Measurements from ENCODE around the gene NAB2.

Gene NAB2, protein sequence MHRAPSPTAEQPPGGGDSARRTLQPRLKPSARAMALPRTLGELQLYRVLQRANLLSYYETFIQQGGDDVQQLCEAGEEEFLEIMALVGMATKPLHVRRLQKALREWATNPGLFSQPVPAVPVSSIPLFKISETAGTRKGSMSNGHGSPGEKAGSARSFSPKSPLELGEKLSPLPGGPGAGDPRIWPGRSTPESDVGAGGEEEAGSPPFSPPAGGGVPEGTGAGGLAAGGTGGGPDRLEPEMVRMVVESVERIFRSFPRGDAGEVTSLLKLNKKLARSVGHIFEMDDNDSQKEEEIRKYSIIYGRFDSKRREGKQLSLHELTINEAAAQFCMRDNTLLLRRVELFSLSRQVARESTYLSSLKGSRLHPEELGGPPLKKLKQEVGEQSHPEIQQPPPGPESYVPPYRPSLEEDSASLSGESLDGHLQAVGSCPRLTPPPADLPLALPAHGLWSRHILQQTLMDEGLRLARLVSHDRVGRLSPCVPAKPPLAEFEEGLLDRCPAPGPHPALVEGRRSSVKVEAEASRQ

DNA sequence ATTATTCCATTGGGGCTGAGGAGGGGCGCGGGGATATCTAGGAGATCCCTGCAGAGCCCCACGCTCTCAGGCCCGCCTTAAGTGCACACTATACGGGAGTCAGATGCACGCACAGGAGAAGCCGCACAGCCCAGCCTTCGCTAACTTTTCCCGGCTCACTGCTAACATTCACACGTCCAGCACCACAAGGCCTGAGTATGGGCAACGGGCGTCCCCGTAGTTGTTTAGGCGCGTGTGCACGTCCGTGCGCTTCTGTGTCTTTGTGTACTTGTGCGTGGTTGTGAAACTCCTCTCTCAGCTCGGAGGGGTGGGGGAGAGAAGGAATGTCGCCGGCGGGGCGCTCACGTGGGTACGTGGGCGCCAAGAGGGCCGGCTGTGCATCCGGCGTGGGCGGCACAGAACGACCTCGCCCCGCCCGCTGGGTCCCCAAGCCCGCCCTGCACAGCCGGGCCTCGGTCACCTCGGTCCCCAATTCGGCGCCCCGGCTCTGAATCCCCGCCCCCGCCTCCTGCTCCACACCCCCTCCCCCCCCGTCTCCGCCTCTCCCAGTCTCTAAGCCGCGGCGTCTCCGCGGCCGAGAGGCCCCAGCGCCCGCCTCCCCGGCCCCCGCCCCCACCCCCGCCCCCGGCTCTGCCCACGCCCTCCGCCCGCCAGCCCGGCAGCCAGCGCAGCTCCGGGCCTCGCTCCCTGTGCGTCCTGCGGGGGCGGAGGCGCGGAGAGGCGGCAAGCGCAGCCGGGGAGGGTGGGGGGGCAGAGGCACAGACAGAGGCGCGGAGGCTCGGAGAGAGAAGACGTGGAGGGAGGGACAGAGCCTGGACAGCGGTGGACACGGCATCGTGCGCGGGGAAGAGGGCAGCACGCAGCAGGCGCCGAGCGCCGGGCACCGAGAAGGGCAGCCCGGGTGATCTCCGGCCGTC lies at the start of gene NAB2:
Gene NAB2 (plus strand): TSS at position 761 of the 917 bp plus-strand sequence. CDS start 158 bp downstream, outside the sequence.
- H3K9me3 ChIP-seq (ENCODE audit: insufficient read depth, low read depth, low read length) = no peaks in the 10 kb centered on the region
- peaks cover 10% of the 10 kb centered on the region; the same call in 1 of the 2 replicates for H3K4me1 ChIP-seq (ENCODE audit: insufficient read depth, low read length)
- peak within 1 kb of the TSS; percentile 91 for H3K9ac ChIP-seq (ENCODE audit: low read depth, low read length)
- H3K36me3 ChIP-seq (ENCODE audit: insufficient read depth, low read depth, low read length) = peaks cover 27% of the 10 kb centered on the region
- peak within 1 kb of the TSS; percentile 90 for H3K4me3 ChIP-seq (ENCODE audit: low read length)
- H3K27ac ChIP-seq (ENCODE audit: low read length) = peak within 1 kb of the TSS; percentile 63
- H3K27me3 ChIP-seq (ENCODE audit: insufficient read depth, low read length) = no peaks in the 10 kb centered on the region

DNA sequence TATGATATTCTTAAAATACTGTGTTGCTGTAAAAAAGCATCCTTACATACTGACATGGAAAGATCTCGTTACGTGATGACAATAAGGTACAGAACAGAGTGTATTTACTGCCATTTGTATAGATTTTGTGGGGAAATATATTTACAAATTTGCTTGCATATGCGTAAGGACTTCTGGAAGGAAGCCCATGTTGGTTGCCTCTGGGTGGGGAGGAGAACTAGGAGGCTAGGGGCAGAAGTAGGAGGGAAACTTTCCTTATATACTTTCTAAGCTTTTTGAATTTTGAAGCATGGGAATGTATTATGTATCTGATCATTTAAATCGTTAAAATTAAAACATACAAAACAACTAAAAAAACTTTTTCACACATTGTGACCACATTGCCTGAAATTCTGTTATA lies 48.7 kb upstream of the NAB2 start:
- Histone ChIP-seq H3K4me1 (ENCODE audit: insufficient read depth, low read length) (no peaks in the 10 kb centered on the region), H3K9me3 (ENCODE audit: insufficient read depth, low read depth, low read length) (no peaks in the 10 kb centered on the region), H3K27ac (ENCODE audit: low read length) (no peak overlapping the region), H3K9ac (ENCODE audit: low read depth, low read length) (no peak overlapping the region), H3K36me3 (ENCODE audit: insufficient read depth, low read depth, low read length) (no peaks in the 10 kb centered on the region), H3K4me3 (ENCODE audit: low read length) (no peak overlapping the region), H3K27me3 (ENCODE audit: insufficient read depth, low read length) (no peaks in the 10 kb centered on the region; the same call in 1 of the 2 replicates)

DNA sequence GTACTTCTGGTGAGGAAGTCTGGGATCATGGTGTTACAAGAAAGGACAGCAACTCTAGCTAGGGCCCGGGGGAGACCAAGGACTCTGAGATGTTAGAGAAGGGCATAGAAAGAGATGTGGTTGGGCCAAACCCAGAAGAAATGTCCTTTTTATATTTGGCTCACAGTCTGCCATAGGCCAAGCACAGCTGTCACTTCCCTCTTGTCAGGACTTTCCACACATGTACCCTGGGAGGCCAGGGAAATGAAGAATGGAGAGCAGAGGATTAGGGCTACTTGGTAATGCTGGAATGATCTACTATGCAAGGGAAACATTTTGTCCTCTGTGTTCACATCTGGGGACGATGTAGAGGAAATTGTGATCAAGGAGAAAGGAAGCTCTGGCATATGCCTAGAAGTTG lies 48.2 kb upstream of the NAB2 start:
- Histone ChIP-seq H3K9me3 (ENCODE audit: insufficient read depth, low read depth, low read length) (no peaks in the 10 kb centered on the region), H3K9ac (ENCODE audit: low read depth, low read length) (no peak overlapping the region), H3K4me1 (ENCODE audit: insufficient read depth, low read length) (no peaks in the 10 kb centered on the region), H3K27ac (ENCODE audit: low read length) (no peak overlapping the region), H3K27me3 (ENCODE audit: insufficient read depth, low read length) (no peaks in the 10 kb centered on the region; the same call in 1 of the 2 replicates), H3K4me3 (ENCODE audit: low read length) (no peak overlapping the region), H3K36me3 (ENCODE audit: insufficient read depth, low read depth, low read length) (no peaks in the 10 kb centered on the region)

- Histone ChIP-seq H3K4me1 (ENCODE audit: insufficient read depth, low read length) (no peaks in the 10 kb centered on the region), H3K4me3 (ENCODE audit: low read length) (no peak overlapping the region), H3K27ac (ENCODE audit: low read length) (no peak overlapping the region), H3K9me3 (ENCODE audit: insufficient read depth, low read depth, low read length) (no peaks in the 10 kb centered on the region), H3K27me3 (ENCODE audit: insufficient read depth, low read length) (no peaks in the 10 kb centered on the region; the same call in 1 of the 2 replicates), H3K36me3 (ENCODE audit: insufficient read depth, low read depth, low read length) (no peaks in the 10 kb centered on the region), H3K9ac (ENCODE audit: low read depth, low read length) (no peak overlapping the region)
Observed at GRCh38 chr12:57042695-57043094, 46.2 kb upstream of the NAB2 start.

- H3K27me3 ChIP-seq (ENCODE audit: insufficient read depth, low read length) = no peaks in the 10 kb centered on the region; the same call in 1 of the 2 replicates
- no peak overlapping the region for H3K4me3 ChIP-seq (ENCODE audit: low read length)
- no peaks in the 10 kb centered on the region for H3K36me3 ChIP-seq (ENCODE audit: insufficient read depth, low read depth, low read length)
Observed at GRCh38 chr12:57044468-57044867, 44.4 kb upstream of the NAB2 start.

GRCh38 chr12:57044889-57045288 lies 44.0 kb upstream of the NAB2 start:
- Histone ChIP-seq H3K36me3 (ENCODE audit: insufficient read depth, low read depth, low read length) (no peaks in the 10 kb centered on the region), H3K9me3 (ENCODE audit: insufficient read depth, low read depth, low read length) (no peaks in the 10 kb centered on the region), H3K27ac (ENCODE audit: low read length) (no peak overlapping the region), H3K4me1 (ENCODE audit: insufficient read depth, low read length) (no peaks in the 10 kb centered on the region), H3K9ac (ENCODE audit: low read depth, low read length) (no peak overlapping the region), H3K27me3 (ENCODE audit: insufficient read depth, low read length) (no peaks in the 10 kb centered on the region; the same call in 1 of the 2 replicates), H3K4me3 (ENCODE audit: low read length) (no peak overlapping the region)

More at GRCh38 chr12:57044468-57044867, 44.4 kb upstream of the NAB2 start:
- no peak overlapping the region for H3K27ac ChIP-seq (ENCODE audit: low read length)
- H3K9ac ChIP-seq (ENCODE audit: low read depth, low read length) = no peak overlapping the region
- no peaks in the 10 kb centered on the region for H3K9me3 ChIP-seq (ENCODE audit: insufficient read depth, low read depth, low read length)
- no peaks in the 10 kb centered on the region for H3K4me1 ChIP-seq (ENCODE audit: insufficient read depth, low read length)

DNA sequence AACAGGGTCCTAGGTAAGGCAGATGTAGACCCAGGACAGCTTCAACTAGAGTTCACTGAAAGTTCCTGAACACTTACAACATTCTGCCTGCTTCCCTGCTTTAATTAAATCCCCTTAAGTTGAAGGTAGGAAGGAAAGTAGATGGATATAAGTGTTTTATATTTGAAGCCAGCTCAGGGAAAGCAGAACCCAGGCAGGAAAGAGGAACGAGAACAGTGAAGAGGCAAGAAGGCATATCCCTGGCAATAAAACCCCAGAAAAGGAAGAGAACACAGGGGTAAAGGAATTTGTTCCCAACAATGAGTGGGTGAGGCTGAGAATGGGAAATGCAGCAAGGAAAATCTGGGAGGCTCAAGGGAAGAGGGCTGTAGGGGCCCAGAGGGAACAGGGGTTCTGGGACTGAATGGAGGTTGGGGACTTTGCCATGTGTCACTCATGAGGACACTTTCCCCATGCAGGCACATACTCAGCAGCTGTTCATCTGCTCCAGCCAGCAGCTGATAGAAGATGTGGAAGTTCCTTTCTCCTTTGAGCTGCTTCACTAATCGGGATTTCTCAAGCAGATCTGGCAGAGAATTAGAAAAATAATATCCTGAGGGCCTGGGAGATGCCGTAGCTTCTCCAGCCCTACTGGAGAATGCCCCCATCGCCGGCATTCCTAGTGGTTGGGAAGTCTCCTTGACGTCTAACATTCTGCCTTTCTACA lies 42.7 kb upstream of the NAB2 start:
- H3K9ac ChIP-seq (ENCODE audit: low read depth, low read length) = no peak overlapping the region
- no peak overlapping the region for H3K27ac ChIP-seq (ENCODE audit: low read length)
- no peaks in the 10 kb centered on the region for H3K9me3 ChIP-seq (ENCODE audit: insufficient read depth, low read depth, low read length)
- no peak overlapping the region for H3K4me3 ChIP-seq (ENCODE audit: low read length)
- H3K4me1 ChIP-seq (ENCODE audit: insufficient read depth, low read length) = no peaks in the 10 kb centered on the region
- no peaks in the 10 kb centered on the region for H3K36me3 ChIP-seq (ENCODE audit: insufficient read depth, low read depth, low read length)
- no peaks in the 10 kb centered on the region; the same call in 1 of the 2 replicates for H3K27me3 ChIP-seq (ENCODE audit: insufficient read depth, low read length)

DNA sequence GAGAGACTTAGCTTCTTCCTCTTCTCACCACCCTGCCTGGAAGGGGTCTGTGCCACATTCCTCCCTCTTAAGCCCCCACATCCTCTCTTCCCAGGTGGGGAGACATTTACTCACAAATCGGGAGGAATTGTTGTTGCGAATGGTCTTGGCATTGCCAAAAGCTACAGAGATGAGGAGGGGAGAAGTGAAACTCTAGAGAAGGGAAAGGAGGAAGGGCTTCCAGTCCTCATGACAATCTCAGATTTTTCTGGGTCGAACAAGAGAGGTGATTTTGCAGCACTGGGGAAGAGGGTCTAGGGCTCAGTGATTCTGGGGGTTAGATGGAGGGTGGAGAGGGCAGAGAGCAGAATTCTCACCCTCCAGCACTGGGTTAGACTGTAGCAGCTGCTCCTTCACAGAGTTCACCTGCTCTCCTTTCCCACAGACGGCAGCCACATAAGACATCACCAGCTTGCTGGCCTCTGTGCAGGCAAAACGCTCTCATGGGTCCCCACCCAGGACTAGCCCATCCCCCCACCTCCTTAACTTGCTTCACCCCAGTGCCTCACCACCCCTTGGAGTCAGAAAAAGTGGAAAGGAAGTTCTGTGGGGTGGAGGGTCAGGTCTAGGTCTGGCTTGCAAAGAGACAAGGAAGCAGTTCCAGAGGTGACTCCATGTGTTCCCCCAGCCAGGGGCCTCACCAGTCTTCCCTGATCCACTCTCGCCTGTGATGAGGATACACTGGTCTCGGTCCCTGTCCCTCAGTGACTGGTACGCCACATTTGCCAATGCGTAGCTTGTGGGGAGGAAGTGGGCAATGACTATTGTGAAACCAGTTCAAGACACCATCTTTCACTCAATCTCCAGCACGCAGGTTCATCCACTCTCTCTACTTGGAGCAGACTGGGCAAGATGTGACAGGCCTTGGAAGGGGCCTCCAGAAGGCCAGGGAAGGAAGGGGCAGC lies 41.7 kb upstream of the NAB2 start:
- Histone ChIP-seq H3K4me3 (ENCODE audit: low read length) (no peak overlapping the region), H3K36me3 (ENCODE audit: insufficient read depth, low read depth, low read length) (no peaks in the 10 kb centered on the region), H3K9me3 (ENCODE audit: insufficient read depth, low read depth, low read length) (no peaks in the 10 kb centered on the region), H3K27ac (ENCODE audit: low read length) (no peak overlapping the region), H3K27me3 (ENCODE audit: insufficient read depth, low read length) (no peaks in the 10 kb centered on the region; the same call in 1 of the 2 replicates), H3K9ac (ENCODE audit: low read depth, low read length) (no peak overlapping the region), H3K4me1 (ENCODE audit: insufficient read depth, low read length) (no peaks in the 10 kb centered on the region)

DNA sequence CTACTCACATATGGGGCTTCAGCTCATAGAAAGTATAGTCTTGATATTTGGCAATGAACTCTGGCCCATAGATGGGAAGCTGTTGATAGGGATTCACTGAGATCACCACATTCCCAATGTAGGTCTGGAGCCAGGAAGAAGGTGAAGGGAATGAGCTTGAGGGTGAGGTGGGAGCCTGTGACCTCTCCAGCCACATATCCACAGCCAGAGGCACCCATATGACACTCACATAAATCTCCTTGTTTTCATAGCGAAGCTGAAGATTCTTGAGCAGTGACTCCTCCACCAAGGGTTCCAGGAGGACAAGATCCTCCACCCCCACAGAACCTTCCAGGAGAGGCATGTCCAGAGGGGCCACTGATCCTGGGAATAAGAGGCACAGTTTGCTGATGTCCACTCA lies 40.9 kb upstream of the NAB2 start:
- no peaks in the 10 kb centered on the region for H3K9me3 ChIP-seq (ENCODE audit: insufficient read depth, low read depth, low read length)
- no peaks in the 10 kb centered on the region for H3K4me1 ChIP-seq (ENCODE audit: insufficient read depth, low read length)
- H3K27ac ChIP-seq (ENCODE audit: low read length) = no peak overlapping the region
- no peaks in the 10 kb centered on the region; the same call in 1 of the 2 replicates for H3K27me3 ChIP-seq (ENCODE audit: insufficient read depth, low read length)
- no peak overlapping the region for H3K4me3 ChIP-seq (ENCODE audit: low read length)
- no peak overlapping the region for H3K9ac ChIP-seq (ENCODE audit: low read depth, low read length)
- H3K36me3 ChIP-seq (ENCODE audit: insufficient read depth, low read depth, low read length) = no peaks in the 10 kb centered on the region

DNA sequence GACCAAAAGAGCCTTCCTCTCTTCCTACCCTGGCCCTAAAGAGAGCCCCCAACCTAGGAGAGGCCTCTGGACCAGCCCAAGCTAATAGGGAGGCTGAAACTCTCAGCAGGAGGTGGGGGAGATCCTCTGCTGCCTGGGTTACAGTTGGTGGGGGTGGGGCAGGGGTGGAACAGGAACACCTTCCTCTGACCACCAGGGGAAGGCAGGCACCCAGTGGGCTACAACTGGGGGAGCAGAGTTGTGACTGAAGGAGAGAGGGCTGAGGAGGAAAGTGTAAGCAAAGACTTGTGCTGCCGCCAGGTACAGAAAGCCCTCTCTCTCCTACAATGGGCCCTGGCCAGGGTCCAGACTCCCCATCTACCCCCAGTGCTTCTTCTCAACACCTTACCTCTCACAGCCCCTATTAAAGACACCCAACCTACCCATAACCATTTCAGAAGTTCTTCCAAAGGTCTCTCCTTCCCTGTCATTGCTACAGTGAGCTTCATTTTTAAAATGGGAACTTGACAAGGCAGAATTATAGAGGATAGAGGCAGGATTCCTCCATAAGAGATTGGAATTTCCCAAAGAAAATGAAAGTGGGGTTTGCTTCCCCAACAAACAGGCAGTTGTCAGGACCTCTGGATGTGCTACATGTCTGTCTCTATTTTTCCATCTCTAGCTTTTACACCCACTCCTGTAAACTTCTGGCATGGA lies 40.3 kb upstream of the NAB2 start:
- H3K36me3 ChIP-seq (ENCODE audit: insufficient read depth, low read depth, low read length) = no peaks in the 10 kb centered on the region
- H3K27me3 ChIP-seq (ENCODE audit: insufficient read depth, low read length) = no peaks in the 10 kb centered on the region; the same call in 1 of the 2 replicates
- no peak overlapping the region for H3K27ac ChIP-seq (ENCODE audit: low read length)
- no peak overlapping the region for H3K4me3 ChIP-seq (ENCODE audit: low read length)
- no peak overlapping the region for H3K9ac ChIP-seq (ENCODE audit: low read depth, low read length)
- H3K9me3 ChIP-seq (ENCODE audit: insufficient read depth, low read depth, low read length) = no peaks in the 10 kb centered on the region
- H3K4me1 ChIP-seq (ENCODE audit: insufficient read depth, low read length) = no peaks in the 10 kb centered on the region
